IMR-90 (cell line): ENCODE results near the gene ANO10. TPM values are rescaled to one million over a fixed set of nuclear protein-coding genes. Genes with fewer than 3 reads are reported as not detected.

Experiments
- ATAC-seq: fragments of 200-7000 bp; cut with Tn5 transposase; 2 replicates; pipeline ENCODE4 v1.9.1; 2020; ENCODE audit warnings: low read depth, mild to moderate bottlenecking, moderate library complexity
- BruUV-seq: library from RNA; stranded (reverse); fragments of 400-500 nt; replicated peaks from 2 replicates; lab custom pipeline; 2021; lab: Mats Ljungman, UMichigan
- CTCF ChIA-PET: fragments of 300-600 bp; formaldehyde crosslinking; extraction: SDS; loops from one replicate; lab custom pipeline; 2021; ENCODE audit warnings: antibody characterized with exemption; lab: Yijun Ruan, JAX
- POLR2A ChIA-PET: fragments of 300-600 bp; sonication (Branson Sonifier 250); formaldehyde crosslinking; loops from one replicate; lab custom pipeline; 2022; ENCODE audit warnings: antibody characterized with exemption; ENCODE audit not compliant: unreplicated experiment; lab: Charles Lee
- DNase-seq: peaks from one replicate; pipeline ENCODE4 v3.0.0; 2013
- H2AFZ ChIP-seq: replicated peaks from 2 replicates; pipeline ENCODE3; 2013; ENCODE audit warnings: low read length, mild to moderate bottlenecking; ENCODE audit not compliant: poor library complexity
- H2AK5ac ChIP-seq: 2 replicates; pipeline ENCODE4 v1.6.1; 2013; ENCODE audit warnings: low read depth, low read length, inconsistent platforms
- H2AK9ac ChIP-seq: replicated peaks from 2 replicates; pipeline ENCODE3; 2013; ENCODE audit warnings: mild to moderate bottlenecking, low read depth, low read length, moderate library complexity; ENCODE audit not compliant: poor library complexity
- H2BK120ac ChIP-seq: 2 replicates; pipeline ENCODE4 v1.6.1; 2013; ENCODE audit warnings: low read depth, low read length, inconsistent platforms
- H2BK15ac ChIP-seq: 3 replicates; pipeline ENCODE4 v1.6.1; 2013; ENCODE audit warnings: low read depth, low read length, inconsistent platforms
- H2BK20ac ChIP-seq: 2 replicates; pipeline ENCODE4 v1.6.1; 2013; ENCODE audit warnings: low read depth, mild to moderate bottlenecking, inconsistent platforms, low read length, moderate library complexity
- H2BK5ac ChIP-seq: 2 replicates; pipeline ENCODE4 v1.6.1; 2013; ENCODE audit warnings: mild to moderate bottlenecking, low read depth, low read length, inconsistent platforms; ENCODE audit not compliant: poor library complexity, severe bottlenecking
- H3K14ac ChIP-seq: replicated peaks from 2 replicates; pipeline ENCODE4 v1.6.1; 2013; ENCODE audit warnings: low read depth, low read length, inconsistent platforms
- H3K18ac ChIP-seq: 2 replicates; pipeline ENCODE4 v1.6.1; 2013; ENCODE audit warnings: low read depth, low read length, control low read depth
- H3K23ac ChIP-seq: 2 replicates; pipeline ENCODE4 v1.6.1; 2013; ENCODE audit warnings: low read depth, low read length, inconsistent platforms
- H3K27ac ChIP-seq: 2 replicates; pipeline ENCODE4 v1.5.1; 2013; ENCODE audit warnings: mild to moderate bottlenecking, control low read depth, low read length; ENCODE audit not compliant: insufficient read depth
- H3K27me3 ChIP-seq: 2 replicates; pipeline ENCODE4 v1.6.1; 2013; ENCODE audit warnings: low read length; ENCODE audit not compliant: control insufficient read depth, insufficient read depth
- H3K36me3 ChIP-seq: 2 replicates; pipeline ENCODE4 v1.6.1; 2013; ENCODE audit warnings: low read length, mixed read lengths; ENCODE audit not compliant: control insufficient read depth, insufficient read depth
- H3K4ac ChIP-seq: 2 replicates; pipeline ENCODE4 v1.6.1; 2013; ENCODE audit warnings: low read depth, low read length, inconsistent platforms
- H3K4me1 ChIP-seq: 2 replicates; pipeline ENCODE4 v1.6.1; 2013; ENCODE audit warnings: low read length, mixed read lengths; ENCODE audit not compliant: control insufficient read depth, insufficient read depth
- H3K4me2 ChIP-seq: 2 replicates; pipeline ENCODE4 v1.6.1; 2013; ENCODE audit warnings: low read depth, mild to moderate bottlenecking, control low read depth, low read length, moderate library complexity
- H3K4me3 ChIP-seq: 2 replicates; pipeline ENCODE4 v1.5.1; 2013; ENCODE audit warnings: low read depth, mild to moderate bottlenecking, control low read depth, low read length, moderate library complexity; ENCODE audit not compliant: insufficient read depth
- H3K56ac ChIP-seq: 2 replicates; pipeline ENCODE4 v1.6.1; 2013; ENCODE audit warnings: low read length, inconsistent platforms; ENCODE audit not compliant: insufficient read depth; ENCODE audit errors: extremely low read depth
- H3K79me1 ChIP-seq, 2 experiments: 2 replicates each; pipeline ENCODE4 v1.6.1; 2013; ENCODE audit warnings: low read length in 2 of 2, inconsistent platforms in 1 of 2, low read depth in 1 of 2
- H3K9ac ChIP-seq: 2 replicates; pipeline ENCODE4 v1.6.1; 2013; ENCODE audit warnings: low read depth, low read length, control low read depth
- H3K9me1 ChIP-seq: 2 replicates; pipeline ENCODE4 v1.6.1; 2013; ENCODE audit warnings: low read length, inconsistent platforms; ENCODE audit not compliant: insufficient read depth
- H3K9me3 ChIP-seq: 2 replicates; pipeline ENCODE4 v1.6.1; 2013; ENCODE audit warnings: low read length; ENCODE audit not compliant: control insufficient read depth, insufficient read depth
- H4K20me1 ChIP-seq: 2 replicates; pipeline ENCODE4 v1.6.1; 2013; ENCODE audit warnings: low read length, inconsistent platforms; ENCODE audit not compliant: insufficient read depth
- H4K5ac ChIP-seq: 2 replicates; pipeline ENCODE4 v1.6.1; 2013; ENCODE audit warnings: mild to moderate bottlenecking, low read depth, low read length, control low read depth
- H4K8ac ChIP-seq, 2 experiments: 2 replicates each; pipeline ENCODE4 v1.6.1; 2013; ENCODE audit warnings: low read depth in 2 of 2, low read length in 2 of 2, control low read depth in 1 of 2, inconsistent platforms in 1 of 2
- H4K91ac ChIP-seq: 2 replicates; pipeline ENCODE4 v1.6.1; 2013; ENCODE audit warnings: low read depth, low read length, inconsistent platforms; ENCODE audit not compliant: insufficient read depth
- BHLHE40 ChIP-seq: fragments of 150-350 bp; IDR thresholded peaks from 2 replicates; pipeline ENCODE4 v1.6.1; 2016; ENCODE audit warnings: mild to moderate bottlenecking, low read depth, low read length
- CEBPB ChIP-seq: IDR thresholded peaks from 2 replicates; pipeline ENCODE4 v1.6.1; 2012; ENCODE audit warnings: low read depth, low read length, improper control_type of control experiment
- CHD1 ChIP-seq: IDR thresholded peaks from 2 replicates; pipeline ENCODE4 v1.6.1; 2012; ENCODE audit warnings: low read depth, low read length, improper control_type of control experiment
- FOS ChIP-seq: fragments of 150-350 bp; IDR thresholded peaks from 2 replicates; pipeline ENCODE4 v1.6.1; 2016; ENCODE audit warnings: low read depth, low read length
- MXI1 ChIP-seq: IDR thresholded peaks from 2 replicates; pipeline ENCODE4 v1.6.1; 2012; ENCODE audit warnings: low read depth, mild to moderate bottlenecking, low read length, moderate library complexity, borderline replicate concordance
- POLR2A ChIP-seq: IDR thresholded peaks from 2 replicates; pipeline ENCODE4 v1.6.1; 2012; ENCODE audit warnings: mild to moderate bottlenecking, low read depth, low read length
- RAD21 ChIP-seq: IDR thresholded peaks from 2 replicates; pipeline ENCODE4 v1.6.1; 2012; ENCODE audit warnings: low read length, improper control_type of control experiment
- SMC3 ChIP-seq: fragments of 150-350 bp; IDR thresholded peaks from 2 replicates; pipeline ENCODE4 v1.6.1; 2016; ENCODE audit warnings: low read depth, mild to moderate bottlenecking, antibody characterized with exemption, low read length, moderate library complexity
- dilution Hi-C: fragments of 300-500 bp; cut with HindIII; formaldehyde crosslinking; loops from one replicate; pipeline ENCODE4 v1.14.3; 2018; ENCODE audit warnings: low sequenced_read_pairs; ENCODE audit not compliant: unreplicated experiment
- in situ Hi-C: fragments of 300-500 bp; cut with MboI; formaldehyde crosslinking; loops from 3 replicates; pipeline ENCODE4 v1.14.3; 2019; ENCODE audit warnings: low sequenced_read_pairs, inconsistent platforms, mixed read lengths
- intact Hi-C: fragments of 100-400 bp; cut with micrococcal nuclease; formaldehyde crosslinking; loops from 2 replicates; pipeline ENCODE4 v1.10.0; 2022
- polyA plus RNA-seq, 3 experiments: library from polyadenylated mRNA; depleted of rRNA; stranded (reverse); fragments of >200 nt; gene quantifications; 2 replicates each; pipeline ENCODE4 v1.2.3, GENCODE V29; 2012; ENCODE audit warnings: low replicate concordance in 1 of 3
- total RNA-seq: library from RNA; depleted of rRNA; stranded (reverse); fragments of >200 nt; gene quantifications from 2 replicates; pipeline ENCODE4 v1.2.3, GENCODE V29; 2012
- TF ChIP-seq, protein P1 (sequence below): fragments of 150-350 bp; IDR thresholded peaks from 2 replicates; pipeline ENCODE4 v1.6.1; 2017; ENCODE audit warnings: mild to moderate bottlenecking, antibody characterized with exemption, low read length, low read depth
- TF ChIP-seq, protein P2 (sequence below): conservative IDR thresholded peaks from 2 replicates; pipeline ENCODE4 v1.5.1; 2012; ENCODE audit warnings: mild to moderate bottlenecking, low read depth, low read length, improper control_type of control experiment

The ANO10 gene
- total and polyA plus RNA-seq, 2 of the 4 experiments (the other 2 are of a cell fraction): 28.5 to 41.6 TPM

DNA sequence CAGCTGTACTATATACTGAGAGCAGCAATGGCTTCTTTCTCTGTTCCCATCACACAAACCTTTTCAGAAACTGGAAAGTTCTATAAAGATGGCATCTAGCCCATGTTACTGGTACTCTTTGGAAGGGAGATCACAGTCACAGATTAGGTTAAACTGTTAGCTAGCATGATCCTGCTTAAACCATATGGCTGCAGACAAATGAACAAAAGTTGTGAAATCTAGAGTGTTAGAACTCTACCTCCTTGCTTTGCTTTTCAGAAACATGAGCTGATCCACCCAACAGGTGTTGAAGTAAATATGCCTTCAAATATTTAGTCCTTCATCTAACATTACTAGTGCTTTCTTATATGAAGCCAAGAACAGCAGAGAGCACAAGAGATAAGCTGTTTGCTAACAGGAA lies 232.9 kb downstream of the ANO10 start:
- Histone ChIP-seq H4K91ac (no peak overlapping the region), H2BK120ac (no peak overlapping the region), H3K4me3 (no peak overlapping the region), H4K8ac (peak overlapping the region in 1 of 2 experiments; percentile 23; a peak in 2 of 4 replicates), H3K9ac (no peak overlapping the region), H3K4me2 (no peak overlapping the region), H3K4ac (no peak overlapping the region), H3K18ac (peak overlapping the region; percentile 52; the same call in 1 of the 2 replicates), H3K4me1 (peaks cover 8% of the 10 kb centered on the region), H3K27ac (no peak overlapping the region), H3K79me1 (peaks cover 6 to 14% of the 10 kb centered on the region in 2 experiments), H3K36me3 (no peaks in the 10 kb centered on the region), H3K14ac (no peak overlapping the region), H4K5ac (0 out of 2 replicates have a peak overlapping the region, but pooled peaks have one; percentile 6), H3K9me3 (no peaks in the 10 kb centered on the region), H3K56ac (no peak overlapping the region), H2BK5ac (no peak overlapping the region), H2BK15ac (no peak overlapping the region), H2AK5ac (no peak overlapping the region), H3K9me1 (peaks cover 16% of the 10 kb centered on the region), H2AFZ (no peak overlapping the region), H2BK20ac (no peak overlapping the region), H4K20me1 (no peaks in the 10 kb centered on the region), H2AK9ac (no peak overlapping the region), H3K27me3 (no peaks in the 10 kb centered on the region), H3K23ac (no peak overlapping the region)
- ATAC-seq (no peak), DNase-seq (no peak)
- TF ChIP-seq, protein P1, sequence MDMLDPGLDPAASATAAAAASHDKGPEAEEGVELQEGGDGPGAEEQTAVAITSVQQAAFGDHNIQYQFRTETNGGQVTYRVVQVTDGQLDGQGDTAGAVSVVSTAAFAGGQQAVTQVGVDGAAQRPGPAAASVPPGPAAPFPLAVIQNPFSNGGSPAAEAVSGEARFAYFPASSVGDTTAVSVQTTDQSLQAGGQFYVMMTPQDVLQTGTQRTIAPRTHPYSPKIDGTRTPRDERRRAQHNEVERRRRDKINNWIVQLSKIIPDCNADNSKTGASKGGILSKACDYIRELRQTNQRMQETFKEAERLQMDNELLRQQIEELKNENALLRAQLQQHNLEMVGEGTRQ: no peak
- TF ChIP-seq, protein P2, sequence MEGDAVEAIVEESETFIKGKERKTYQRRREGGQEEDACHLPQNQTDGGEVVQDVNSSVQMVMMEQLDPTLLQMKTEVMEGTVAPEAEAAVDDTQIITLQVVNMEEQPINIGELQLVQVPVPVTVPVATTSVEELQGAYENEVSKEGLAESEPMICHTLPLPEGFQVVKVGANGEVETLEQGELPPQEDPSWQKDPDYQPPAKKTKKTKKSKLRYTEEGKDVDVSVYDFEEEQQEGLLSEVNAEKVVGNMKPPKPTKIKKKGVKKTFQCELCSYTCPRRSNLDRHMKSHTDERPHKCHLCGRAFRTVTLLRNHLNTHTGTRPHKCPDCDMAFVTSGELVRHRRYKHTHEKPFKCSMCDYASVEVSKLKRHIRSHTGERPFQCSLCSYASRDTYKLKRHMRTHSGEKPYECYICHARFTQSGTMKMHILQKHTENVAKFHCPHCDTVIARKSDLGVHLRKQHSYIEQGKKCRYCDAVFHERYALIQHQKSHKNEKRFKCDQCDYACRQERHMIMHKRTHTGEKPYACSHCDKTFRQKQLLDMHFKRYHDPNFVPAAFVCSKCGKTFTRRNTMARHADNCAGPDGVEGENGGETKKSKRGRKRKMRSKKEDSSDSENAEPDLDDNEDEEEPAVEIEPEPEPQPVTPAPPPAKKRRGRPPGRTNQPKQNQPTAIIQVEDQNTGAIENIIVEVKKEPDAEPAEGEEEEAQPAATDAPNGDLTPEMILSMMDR: no peak
- TF ChIP-seq CHD1 (no peak), FOS (no peak), CEBPB (no peak), BHLHE40 (no peak), MXI1 (no peak), RAD21 (no peak), POLR2A (no peak), SMC3 (no peak)
- in situ Hi-C loops: no loop called here
- ChIA-PET POLR2A (no interaction called here), CTCF (interaction anchor here (0.8 kb wide), 1 partner anchor 9 kb away, joined by 3 read pairs; no protein-coding TSS in a partner anchor)
- intact Hi-C loops: no loop called here
- BruUV-seq: no TSS peak
- dilution Hi-C loops: no loop called here
